Skin of body (tissue), 2 donors: ENCODE data around the gene TDRD9. TPM values are rescaled to one million over a fixed set of nuclear protein-coding genes. Genes with fewer than 3 reads are reported as not detected.

Experiments
- DNase-seq: peaks from one replicate; lab custom pipeline; 2025; lab: John Stamatoyannopoulos, UW
- total RNA-seq: library from RNA; depleted of rRNA; stranded (reverse); fragments of >200 nt; gene quantifications from one replicate; pipeline ENCODE4 v1.2.3, GENCODE V29; 2014

TDRD9 gene
- total RNA-seq, 1 donor from 2014 or later = 0.39 TPM

DNA sequence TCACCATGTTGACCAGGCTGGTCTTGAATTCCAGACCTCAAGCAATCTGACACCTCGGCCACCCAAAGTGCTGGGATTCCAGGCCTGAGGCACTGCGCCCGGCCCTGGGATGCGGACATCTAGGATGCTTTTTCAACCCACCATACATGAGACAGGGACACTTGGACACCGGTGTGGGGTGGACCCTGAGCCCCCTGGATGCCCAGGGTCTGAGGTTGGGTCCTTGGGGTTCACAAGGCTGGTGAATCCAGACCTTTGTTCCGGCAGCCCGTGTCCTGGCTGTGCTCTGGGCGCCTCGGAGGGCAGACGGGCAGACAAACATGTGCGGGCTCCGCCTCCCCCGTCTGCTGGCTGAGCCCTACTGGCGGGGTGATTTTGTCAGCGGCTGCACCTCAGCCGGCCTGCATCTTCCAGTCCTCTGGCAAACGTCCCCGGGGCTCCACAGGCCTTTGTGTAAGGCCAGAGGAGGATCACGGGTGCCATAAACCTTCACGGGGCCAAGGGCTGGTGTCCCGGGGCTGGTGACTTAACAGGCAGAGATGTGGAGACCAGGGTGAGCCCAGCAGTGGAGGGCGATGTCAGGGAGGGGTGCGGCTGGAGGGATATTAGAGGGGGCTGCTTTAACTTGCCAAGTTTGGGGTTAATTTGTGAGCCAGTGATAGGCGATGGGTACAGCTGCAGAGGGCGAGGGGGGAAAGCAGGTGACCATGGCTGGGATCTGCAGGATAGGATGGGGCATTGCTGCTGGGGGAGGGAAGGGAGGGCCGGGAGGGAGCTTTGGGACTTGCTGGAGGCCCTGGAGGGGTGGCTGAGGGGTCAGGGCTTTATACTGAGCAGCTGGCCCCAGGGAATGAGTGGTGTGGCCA, 163.0 kb downstream of the TDRD9 start:
- DNase-seq = no peak

DNA sequence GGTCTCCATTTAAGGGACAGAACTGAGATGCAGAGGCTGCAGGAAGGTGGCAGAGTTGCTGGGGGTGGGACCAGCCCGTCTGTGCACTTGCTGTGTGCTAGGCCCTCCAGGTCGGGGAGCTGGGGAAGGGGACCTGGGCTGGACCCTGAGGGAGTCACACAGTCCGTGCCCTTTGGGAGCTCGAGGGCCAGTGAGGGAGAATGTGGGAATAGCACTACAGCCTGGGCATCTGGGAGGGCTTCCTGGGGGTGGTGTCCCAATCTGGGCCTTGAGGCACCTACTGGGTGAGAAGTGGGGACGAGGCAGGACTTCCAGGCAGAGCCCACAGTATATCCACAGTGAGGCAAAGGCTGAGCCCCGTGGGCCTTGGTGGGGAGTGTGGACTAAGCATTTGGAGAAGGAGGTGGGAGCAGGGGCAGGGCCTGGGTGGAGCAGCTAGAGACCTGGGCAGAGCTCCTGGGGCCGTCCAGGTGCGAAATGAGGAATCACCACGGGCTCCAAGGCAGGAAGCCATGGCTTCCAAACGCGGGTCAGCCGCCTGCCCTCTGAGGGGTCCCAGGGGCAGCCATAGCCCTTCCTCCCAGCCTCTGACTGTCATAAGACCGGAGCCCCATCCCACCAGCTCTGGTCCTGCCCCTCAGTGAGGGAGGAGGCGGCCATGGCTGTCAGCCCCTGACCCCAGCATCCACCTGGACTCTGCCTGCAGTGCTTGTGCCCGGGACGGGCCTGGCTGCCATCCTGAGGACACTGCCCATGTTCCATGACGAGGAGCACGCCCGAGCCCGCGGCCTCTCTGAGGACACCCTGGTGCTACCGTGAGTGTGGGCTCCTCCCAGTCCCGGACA, 163.9 kb downstream of the TDRD9 start:
- DNase-seq = no peak

GRCh38 chr14:104092931-104093365, 164.7 kb downstream of the TDRD9 start:
- no peak for DNase-seq

- no peak for DNase-seq
Observed at GRCh38 chr14:104093366-104094055, 165.3 kb downstream of the TDRD9 start.

DNA sequence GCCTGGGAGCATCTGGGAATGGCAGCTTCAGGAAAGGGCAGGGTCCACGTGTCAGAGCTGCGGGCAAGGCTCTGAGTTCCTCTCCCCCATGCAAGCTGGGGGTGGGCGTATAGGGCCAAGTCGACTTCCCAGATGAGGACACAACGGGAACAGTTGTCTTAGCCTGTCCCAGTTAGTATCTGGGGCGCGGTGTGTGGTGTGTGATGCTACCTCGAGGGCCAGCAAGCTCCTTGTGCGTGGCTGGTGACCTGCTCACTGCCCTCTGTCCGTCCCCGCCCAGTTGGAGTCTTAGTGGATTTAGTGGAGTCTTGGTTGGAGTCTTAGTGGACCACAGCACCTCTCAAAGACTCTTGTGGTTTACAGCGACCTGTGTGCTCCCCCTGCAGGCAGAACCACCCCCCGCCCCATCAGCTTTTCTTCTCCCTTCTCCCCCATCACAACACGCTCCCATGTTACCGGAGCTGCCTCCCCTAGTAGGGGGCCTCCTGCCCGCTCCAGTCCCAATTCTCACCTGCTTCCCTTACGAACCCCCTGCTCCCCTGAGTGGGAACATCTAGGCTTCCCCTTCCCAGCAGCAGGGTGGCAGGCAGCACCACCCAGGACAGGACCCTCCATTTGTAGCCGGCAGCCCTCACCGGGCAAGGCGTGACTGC, 165.9 kb downstream of the TDRD9 start:
- DNase-seq = no peak

DNA sequence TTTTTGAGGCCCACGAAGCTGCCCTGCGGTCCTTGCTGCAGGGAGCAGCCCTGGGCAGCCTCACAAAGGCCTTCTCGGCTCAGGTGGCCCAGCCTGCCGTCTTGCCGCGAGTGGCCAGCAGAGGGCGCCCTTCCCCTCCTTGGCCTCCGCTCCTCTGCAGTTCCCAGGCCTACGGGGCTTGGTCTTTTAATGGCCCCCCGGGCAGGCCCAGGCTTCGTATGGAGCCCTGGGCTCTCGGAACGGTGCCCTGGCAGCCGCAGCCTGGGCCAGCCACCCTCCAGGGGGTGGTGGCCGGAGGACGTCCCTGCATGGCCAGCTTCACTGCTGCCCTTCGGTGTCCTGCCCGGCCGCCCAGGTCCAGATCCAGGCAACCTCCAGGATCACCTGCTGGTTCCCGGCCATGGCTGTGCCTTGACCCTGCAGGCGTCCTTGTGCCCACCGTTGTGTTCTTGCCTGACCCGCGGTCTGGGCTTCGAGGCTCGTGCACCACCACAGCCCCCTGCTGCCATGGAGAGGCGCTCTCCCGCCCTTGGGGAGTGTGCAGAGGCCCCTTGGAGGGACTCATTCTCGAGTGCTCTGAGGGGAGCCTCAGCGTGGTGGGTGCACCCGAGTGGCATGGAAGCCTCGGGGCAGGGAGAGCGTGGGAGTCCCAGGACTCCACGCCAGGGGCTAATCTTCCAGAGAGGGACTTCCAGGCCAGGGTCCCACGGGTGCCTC, 166.6 kb downstream of the TDRD9 start:
- no peak for DNase-seq

DNA sequence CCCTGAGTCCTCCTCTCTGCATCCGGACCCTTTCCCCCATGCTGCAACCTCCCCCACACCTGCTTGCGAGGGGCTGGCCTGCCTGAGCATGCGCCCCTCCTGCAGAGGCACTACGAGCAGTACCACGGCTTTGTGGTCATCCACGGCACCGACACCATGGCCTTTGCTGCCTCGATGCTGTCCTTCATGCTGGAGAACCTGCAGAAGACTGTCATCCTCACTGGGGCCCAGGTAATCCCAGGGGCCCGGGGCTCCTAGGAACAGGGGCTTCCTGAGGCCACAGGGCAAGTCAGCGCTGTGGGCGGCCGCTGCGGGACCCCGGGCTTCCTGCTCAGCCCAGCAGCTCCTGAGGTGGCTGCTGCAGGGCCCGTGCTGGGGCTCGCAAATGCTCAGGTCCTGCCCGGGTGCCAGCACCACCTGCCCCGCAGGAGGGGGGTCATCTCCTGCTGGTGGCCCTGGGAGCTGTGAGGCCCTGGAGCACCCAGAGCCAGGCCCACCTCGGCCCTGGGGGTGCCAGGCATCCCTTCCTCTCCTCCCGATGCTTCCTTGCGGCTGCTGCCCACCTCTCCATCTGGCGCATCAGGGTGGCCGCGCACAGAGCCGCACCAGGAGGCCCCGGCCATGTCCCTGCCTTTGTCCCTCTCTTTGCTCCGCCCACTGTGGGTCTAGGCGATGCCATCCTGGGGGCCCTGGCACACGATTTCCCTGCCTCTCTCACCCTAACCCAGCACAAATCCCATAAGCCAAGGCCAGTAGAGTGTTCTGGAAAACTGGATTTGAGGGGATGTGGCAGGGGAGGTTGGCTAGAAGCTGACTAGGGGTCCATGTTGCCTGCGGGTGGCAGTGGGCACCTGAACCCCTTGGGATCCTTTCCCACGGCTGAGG, 167.4 kb downstream of the TDRD9 start:
- DNase-seq = no peak

DNA sequence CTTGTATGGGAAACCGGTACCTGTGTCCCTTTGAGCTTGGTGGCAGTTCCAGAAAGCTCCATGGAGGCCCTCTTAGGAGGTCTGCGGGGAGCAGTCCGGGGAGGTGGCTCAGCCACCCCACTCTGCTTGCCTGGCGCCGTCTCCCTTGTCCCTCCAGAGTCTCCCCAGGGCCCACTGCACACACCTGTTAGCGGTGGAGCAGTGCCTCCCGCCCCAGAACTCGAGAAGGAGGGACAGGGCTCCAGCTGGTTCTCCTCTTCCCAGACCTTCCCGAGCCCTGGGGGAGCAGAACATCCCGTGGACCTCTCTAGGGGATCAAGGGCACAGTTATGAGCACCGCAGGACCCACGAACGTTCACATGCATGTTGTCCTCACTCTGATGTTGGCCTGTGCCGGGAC, 168.1 kb downstream of the TDRD9 start:
- DNase-seq = no peak

DNA sequence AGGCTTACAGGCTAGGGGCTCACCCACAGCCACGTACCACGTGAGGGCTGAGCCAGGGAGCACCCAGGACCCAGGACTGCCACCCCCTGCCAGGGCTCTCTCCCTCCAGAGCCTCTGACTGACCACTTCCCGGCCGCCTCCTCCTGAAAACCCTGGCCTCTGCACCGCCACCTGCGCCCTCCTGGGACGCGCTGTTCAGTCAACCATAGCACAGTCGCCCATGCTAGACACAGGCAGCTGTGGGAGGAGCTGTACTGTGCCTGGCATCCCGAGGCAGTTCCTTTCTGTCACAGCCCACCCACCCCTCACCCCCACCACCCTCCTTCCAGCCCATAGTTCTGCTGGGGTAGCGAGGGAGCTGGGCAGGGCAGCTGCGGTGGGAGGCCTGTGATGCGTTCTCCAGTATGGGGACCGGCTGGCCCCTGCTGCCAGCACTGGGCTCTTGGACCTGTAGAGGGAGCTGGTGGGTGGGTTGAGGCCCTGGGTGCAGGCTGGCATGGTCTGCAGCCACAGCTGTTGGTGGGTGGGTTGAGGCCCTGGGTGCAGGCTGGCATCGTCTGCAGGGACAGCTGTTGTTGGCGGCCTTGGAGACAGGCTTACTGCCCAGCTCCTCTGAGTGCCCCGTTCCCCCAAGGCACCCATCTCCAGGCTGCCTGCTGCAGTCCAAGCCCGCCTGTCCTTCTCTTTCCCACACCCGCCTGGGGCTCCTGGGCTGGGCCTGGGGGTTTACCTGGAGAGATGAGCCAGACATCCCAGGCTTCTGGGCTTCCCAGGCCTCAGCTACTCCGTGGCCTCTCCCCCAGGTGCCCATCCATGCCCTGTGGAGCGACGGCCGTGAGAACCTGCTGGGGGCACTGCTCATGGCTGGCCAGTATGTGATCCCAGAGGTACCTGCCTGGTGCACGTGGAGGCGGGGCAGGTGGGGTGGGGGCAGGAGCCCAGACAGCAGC, 168.8 kb downstream of the TDRD9 start:
- DNase-seq = no peak

GRCh38 chr14:104098272-104099095, 170.2 kb downstream of the TDRD9 start:
- DNase-seq = no peak

DNA sequence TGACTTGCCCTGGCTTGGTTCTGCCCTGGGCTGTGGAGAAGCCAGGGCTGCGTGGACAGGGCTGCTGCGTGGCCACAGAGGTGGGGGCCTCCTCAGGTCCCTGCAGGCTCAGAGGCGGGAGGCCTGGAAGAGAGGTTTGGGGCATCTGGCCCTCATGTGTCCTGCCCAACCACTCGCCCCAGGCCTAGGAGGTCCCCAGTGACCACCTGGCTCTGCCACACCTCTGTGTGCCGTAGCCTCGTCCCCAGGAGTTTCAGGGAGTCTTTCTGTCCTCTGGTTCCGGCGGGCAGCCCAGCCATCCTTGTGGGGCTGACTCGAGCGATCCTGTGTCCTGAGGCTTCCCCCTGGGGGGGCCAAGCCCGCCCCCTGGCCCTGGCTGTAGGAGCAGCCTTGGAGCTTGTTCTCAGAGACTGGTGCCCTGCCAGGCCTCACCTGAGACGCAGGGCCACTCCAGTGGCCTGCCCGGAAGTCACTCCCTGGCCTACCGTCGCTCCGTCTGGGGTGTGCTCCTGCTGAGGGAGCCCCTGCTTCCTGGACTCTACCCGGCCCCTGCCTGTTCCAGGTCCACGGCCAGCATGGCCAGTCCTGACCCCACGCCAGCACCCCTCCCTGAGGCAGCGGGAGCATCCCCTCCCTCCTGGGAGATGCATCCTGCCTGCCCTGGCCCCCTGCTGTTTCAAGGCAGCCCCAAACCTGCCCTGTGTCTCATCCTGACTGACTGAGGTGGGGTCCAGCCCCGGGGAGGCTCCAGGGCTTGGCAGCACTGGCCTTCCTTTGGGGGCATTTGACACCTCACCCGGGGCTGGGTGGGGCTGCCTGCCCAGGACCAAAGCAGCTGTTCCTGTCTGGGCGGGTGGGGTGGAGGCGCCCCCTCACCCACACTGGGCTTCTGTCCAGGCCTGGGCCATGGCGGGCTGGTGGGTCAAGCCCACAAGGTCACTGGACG, 171.1 kb downstream of the TDRD9 start:
- no peak for DNase-seq

DNA sequence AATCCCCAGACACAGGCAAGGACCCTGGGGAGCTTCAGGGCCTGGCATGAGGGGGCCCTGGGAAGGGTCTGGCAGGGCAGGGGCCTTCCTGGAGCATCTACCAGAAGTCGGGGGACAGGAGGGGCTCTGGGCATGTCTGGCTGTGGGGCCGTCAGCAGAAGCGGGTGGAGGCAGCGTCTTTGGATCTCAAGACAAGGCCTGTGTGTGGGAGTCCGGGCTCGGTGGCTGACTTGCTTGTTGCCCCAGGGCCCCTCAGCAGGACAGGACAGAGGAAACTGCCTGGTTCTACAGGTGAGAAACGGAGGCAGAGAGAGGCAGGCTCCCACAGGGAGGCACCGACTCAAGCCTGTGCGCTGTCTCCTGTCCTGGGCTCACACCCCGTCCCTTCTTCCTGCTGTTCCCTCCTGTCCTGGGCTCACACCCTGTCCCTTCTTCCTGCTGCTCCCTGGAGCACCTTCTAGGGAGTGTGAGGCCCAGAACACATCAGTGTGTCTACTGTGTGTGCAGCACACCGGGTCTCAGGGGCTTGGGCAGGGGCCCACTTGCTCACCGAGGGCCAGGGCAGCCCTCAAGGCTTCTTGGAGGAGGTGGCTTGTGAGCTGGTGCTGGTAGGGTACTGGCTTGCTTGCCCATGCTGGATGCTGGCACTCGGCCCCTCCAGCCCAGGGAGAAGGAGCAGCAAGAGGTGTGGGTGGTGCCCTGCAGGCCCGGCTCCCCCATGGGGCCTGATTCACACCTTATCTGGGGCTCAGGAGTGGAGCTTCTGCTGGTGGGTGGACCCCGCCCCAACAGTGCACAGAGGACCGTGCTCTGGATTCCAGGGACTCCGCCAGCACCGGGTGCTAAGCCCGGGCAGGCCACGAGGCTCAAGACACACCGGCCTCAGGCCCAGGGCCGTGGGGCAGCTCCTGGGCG, 172.2 kb downstream of the TDRD9 start:
- no peak for DNase-seq

GRCh38 chr14:104101086-104101621, 172.9 kb downstream of the TDRD9 start:
- no peak for DNase-seq

DNA sequence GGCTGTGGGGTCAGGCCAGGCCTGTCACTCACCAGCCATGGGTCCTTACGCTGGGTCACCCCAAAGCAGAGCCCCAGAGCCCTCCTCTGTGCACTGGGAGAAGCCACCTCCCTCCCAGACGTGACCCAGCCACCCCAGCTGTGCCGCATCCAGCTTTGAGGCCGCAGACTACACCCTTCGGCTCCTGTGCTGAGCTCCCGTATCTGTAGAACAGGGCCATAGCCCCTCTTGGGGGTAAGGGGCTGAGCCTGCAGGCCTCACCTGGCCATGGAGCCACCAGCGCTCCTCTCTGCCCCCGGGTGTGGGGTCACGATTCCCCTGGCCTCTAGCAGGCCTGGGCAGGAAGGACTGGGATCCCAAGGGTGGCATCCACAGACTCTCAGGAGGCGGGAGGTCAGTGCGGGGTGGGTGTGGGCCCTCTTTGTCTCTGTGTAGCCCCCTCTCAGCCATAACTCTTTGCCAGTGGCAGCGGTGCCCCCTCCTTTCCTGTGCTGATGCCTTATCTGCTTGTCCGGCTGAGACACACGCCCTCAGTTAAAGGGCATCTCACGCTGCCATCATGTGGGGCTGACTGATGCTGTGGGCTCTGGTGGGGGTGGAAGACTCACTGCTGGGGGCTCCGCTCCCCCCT, 173.5 kb downstream of the TDRD9 start:
- no peak for DNase-seq
